ENCODE measurements around the gene ADAMTS17. TPM values are rescaled to one million over a fixed set of nuclear protein-coding genes. Genes with fewer than 3 reads are reported as not detected.

Gene ADAMTS17
- total RNA-seq, 1 experiment from 2014 or later, result 1.8 TPM

- H3K36me3 Mint-ChIP-seq, result no peaks in the 10 kb centered on the region
- TF ChIP-seq ARID4B (CRISPR knock-in tag; IDR thresholded peaks at IDR 0.05; ENCODE audit: borderline replicate concordance) (no peak), ERG (CRISPR knock-in tag; IDR thresholded peaks at IDR 0.05) (no peak), ZMAT4 (CRISPR knock-in tag; IDR thresholded peaks at IDR 0.05) (no peak), PRRX2 (CRISPR knock-in tag; IDR thresholded peaks at IDR 0.05) (no peak), ZNF121 (CRISPR knock-in tag; IDR thresholded peaks at IDR 0.05) (no peak), HMGA2 (CRISPR knock-in tag; IDR thresholded peaks at IDR 0.05) (no peak), ATF2 (CRISPR knock-in tag; IDR thresholded peaks at IDR 0.05; ENCODE audit: borderline replicate concordance, low read depth) (no peak), SMAD4 (CRISPR knock-in tag; IDR thresholded peaks at IDR 0.05) (no peak)
- peaks cover 26% of the 10 kb centered on the region for H3K9me3 Mint-ChIP-seq
- DNase-seq (ENCODE audit: low spot score), result no peak
- no peak overlapping the region for H3K27ac Mint-ChIP-seq
- no peak overlapping the region for H3K4me3 Mint-ChIP-seq
- H3K27me3 Mint-ChIP-seq (ENCODE audit: low read depth), result no peaks in the 10 kb centered on the region
- ATAC-seq, result no peak
- POLR2A ChIA-PET, result no interaction called here
- CTCF ChIA-PET, result interaction anchor here (1.0 to 1.1 kb wide), 2 partner anchors 10 to 399 kb away, joined by 3 read pairs; no protein-coding TSS in a partner anchor
- peaks cover 5% of the 10 kb centered on the region; the same call in 1 of the 2 replicates for H3K4me1 Mint-ChIP-seq
Measured at GRCh38 chr15:99951511-99951910, 390.3 kb downstream of the ADAMTS17 start.

GRCh38 chr15:99944131-99944530 is 397.6 kb downstream of the ADAMTS17 start:
- POLR2A ChIA-PET, result no interaction called here
- no peak overlapping the region for H3K27ac Mint-ChIP-seq
- H3K4me1 Mint-ChIP-seq, result no peaks in the 10 kb centered on the region
- no peak for ATAC-seq
- H3K9me3 Mint-ChIP-seq, result peaks cover 54% of the 10 kb centered on the region
- H3K4me3 Mint-ChIP-seq, result no peak overlapping the region
- no peak for DNase-seq (ENCODE audit: low spot score)
- TF ChIP-seq ESRRA (CRISPR knock-in tag; IDR thresholded peaks at IDR 0.05; ENCODE audit: borderline replicate concordance) (no peak), TEAD1 (CRISPR knock-in tag; IDR thresholded peaks at IDR 0.05) (no peak), ZNF317 (CRISPR knock-in tag; IDR thresholded peaks at IDR 0.05; ENCODE audit: borderline replicate concordance, low read depth) (no peak), ATF3 (CRISPR knock-in tag; conservative IDR thresholded peaks at IDR 0.05) (no peak), IRF1 (CRISPR knock-in tag; IDR thresholded peaks at IDR 0.05) (no peak), E2F5 (CRISPR knock-in tag; IDR thresholded peaks at IDR 0.05) (no peak), HMGA2 (CRISPR knock-in tag; IDR thresholded peaks at IDR 0.05) (no peak), NR3C1 (CRISPR knock-in tag; conservative IDR thresholded peaks at IDR 0.05; ENCODE audit: low read depth) (no peak), AR (CRISPR knock-in tag; IDR thresholded peaks at IDR 0.05) (no peak)
- no peaks in the 10 kb centered on the region; the same call in 1 of the 2 replicates for H3K27me3 Mint-ChIP-seq (ENCODE audit: low read depth)
- CTCF ChIA-PET, result no interaction called here
- no peaks in the 10 kb centered on the region; the same call in 1 of the 2 replicates for H3K36me3 Mint-ChIP-seq
